HCT116 (cell line): ENCODE data around the gene TM7SF3. TPM values are rescaled to one million over a fixed set of nuclear protein-coding genes. Genes with fewer than 3 reads are reported as not detected.

Experiments
- ATAC-seq: fragments of 200-7000 bp; cut with Tn5 transposase; 2 replicates; pipeline ENCODE4 v1.9.1; 2020; ENCODE audit warnings: mild to moderate bottlenecking, moderate library complexity
- BruUV-seq: library from RNA; stranded (reverse); fragments of 400-500 nt; replicated peaks from 2 replicates; lab custom pipeline; 2021; lab: Mats Ljungman, UMichigan
- CTCF ChIA-PET: fragments of 300-600 bp; sonication (Branson Sonifier 250); formaldehyde crosslinking; loops from one replicate; lab custom pipeline; 2021; ENCODE audit warnings: antibody characterized with exemption; lab: Charles Lee
- POLR2A ChIA-PET: fragments of 300-600, 350-600 bp; sonication (Branson Sonifier 250); formaldehyde crosslinking; loops from one replicate; lab custom pipeline; 2021; ENCODE audit warnings: antibody characterized with exemption; lab: Charles Lee
- RAD21 ChIA-PET, 2 experiments: fragments of 300-600 bp; sonication (Branson Sonifier 250); formaldehyde crosslinking; loops; one replicate each; lab custom pipeline; 2023; ENCODE audit warnings: low total read pairs in 2 of 2; ENCODE audit not compliant: uncharacterized antibody in 2 of 2, unreplicated experiment in 2 of 2, low non-redundant PET in 1 of 2; lab: Charles Lee
- DNase-seq: peaks from one replicate; pipeline ENCODE4 v3.0.0-alpha.2; 2010; ENCODE audit warnings: low read depth, low spot score
- H2AFZ ChIP-seq: fragments of 200-600 bp; shearing (Covaris generic), sonication (generic); 2 replicates; pipeline ENCODE4 v1.6.1; 2017; ENCODE audit warnings: low read depth, mixed run types, mixed read lengths, antibody characterized with exemption, low read length; ENCODE audit not compliant: poor library complexity, severe bottlenecking
- H3K27ac ChIP-seq: 2 replicates; pipeline ENCODE4 v1.5.1; 2012; ENCODE audit warnings: low read depth, low read length
- H3K27me3 ChIP-seq: fragments of 200-600 bp; sonication (generic); 2 replicates; pipeline ENCODE4 v1.6.1; 2016; ENCODE audit warnings: mixed run types, low read length, mixed read lengths; ENCODE audit not compliant: insufficient read depth
- H3K36me3 ChIP-seq, 2 experiments: fragments of 200-500 bp in 1 of 2; fragments of 200-600 bp in 1 of 2; sonication (Bioruptor generic) in 1 of 2; sonication (generic) in 1 of 2; 2 replicates each; pipeline versions ENCODE4 v1.5.1 to v1.6.1; 2014 to 2016; ENCODE audit warnings: low read length in 2 of 2, inconsistent platforms in 1 of 2, mixed read lengths in 1 of 2, mixed run types in 1 of 2; ENCODE audit not compliant: insufficient read depth in 2 of 2, control insufficient read depth in 1 of 2
- H3K4me1 ChIP-seq, 2 experiments: fragments of 200-600 bp in 1 of 2; sonication (generic) in 1 of 2; 2 replicates each; pipeline versions ENCODE4 v1.5.1 to v1.6.1; 2012 to 2017; ENCODE audit warnings: low read length in 2 of 2, inconsistent platforms in 1 of 2, mild to moderate bottlenecking in 1 of 2, mixed read lengths in 1 of 2, mixed run types in 1 of 2, moderate library complexity in 1 of 2; ENCODE audit not compliant: insufficient read depth in 2 of 2, control insufficient read depth in 1 of 2
- H3K4me2 ChIP-seq: fragments of 200-600 bp; sonication (generic); 2 replicates; pipeline ENCODE4 v1.6.1; 2017; ENCODE audit warnings: mixed run types, low read length, mixed read lengths
- H3K4me3 ChIP-seq, 2 experiments: fragments of 200-600 bp in 1 of 2; sonication (generic) in 1 of 2; replicated peaks in 1 of 2; 2 replicates each; pipeline ENCODE4 v1.5.1; 2011 to 2016; ENCODE audit warnings: low read length in 2 of 2, control low read depth in 1 of 2, low read depth in 1 of 2, mild to moderate bottlenecking in 1 of 2, mixed read lengths in 1 of 2, mixed run types in 1 of 2
- H3K79me2 ChIP-seq: fragments of 200-600 bp; sonication (generic); 2 replicates; pipeline ENCODE4 v1.6.1; 2017; ENCODE audit warnings: mild to moderate bottlenecking, mixed run types, low read length, moderate library complexity, mixed read lengths; ENCODE audit not compliant: insufficient read depth
- H3K9ac ChIP-seq: fragments of 200-600 bp; sonication (generic); 2 replicates; pipeline ENCODE4 v1.6.1; 2016; ENCODE audit warnings: low read length, mixed read lengths
- H3K9me2 ChIP-seq: fragments of 200-600 bp; sonication (generic), shearing (Covaris generic); 2 replicates; pipeline ENCODE4 v1.6.1; 2017; ENCODE audit warnings: mixed run types, mild to moderate bottlenecking, moderate library complexity; ENCODE audit not compliant: insufficient read depth
- H3K9me3 ChIP-seq, 2 experiments: fragments of 200-500 bp in 1 of 2; fragments of 200-600 bp in 1 of 2; sonication (Bioruptor generic) in 1 of 2; sonication (generic) in 1 of 2; 2 replicates each; pipeline ENCODE4 v1.6.1; 2014 to 2017; ENCODE audit warnings: low read length in 2 of 2, mixed read lengths in 2 of 2, inconsistent platforms in 1 of 2, low read depth in 1 of 2, mild to moderate bottlenecking in 1 of 2, mixed run types in 1 of 2, moderate library complexity in 1 of 2; ENCODE audit not compliant: control insufficient read depth in 1 of 2, insufficient read depth in 1 of 2
- H4K20me1 ChIP-seq: fragments of 200-600 bp; sonication (generic), shearing (Covaris generic); 2 replicates; pipeline ENCODE4 v1.6.1; 2017; ENCODE audit warnings: mixed run types, mild to moderate bottlenecking, moderate library complexity; ENCODE audit not compliant: insufficient read depth
- CBX3 ChIP-seq: IDR thresholded peaks from 2 replicates; pipeline ENCODE4 v1.6.1; 2012; ENCODE audit warnings: low read depth
- EGR1 ChIP-seq: IDR thresholded peaks from 2 replicates; pipeline ENCODE4 v1.6.1; 2012; ENCODE audit warnings: low read depth
- EZH2phosphoT487 ChIP-seq: fragments of 200-600 bp; IDR thresholded peaks from 2 replicates; pipeline ENCODE4 v1.6.1; 2018; ENCODE audit warnings: antibody characterized with exemption, borderline replicate concordance
- FOSL1 ChIP-seq: IDR thresholded peaks from 2 replicates; pipeline ENCODE4 v1.6.1; 2012; ENCODE audit warnings: low read depth
- POLR2A ChIP-seq: IDR thresholded peaks from 2 replicates; pipeline ENCODE4 v1.7.0; 2011; ENCODE audit warnings: borderline replicate concordance; ENCODE audit not compliant: insufficient read depth, insufficient read length; ENCODE audit errors: extremely low read depth
- RAD21 ChIP-seq: IDR thresholded peaks from 2 replicates; pipeline ENCODE4 v1.6.1; 2012; ENCODE audit warnings: low read depth, mild to moderate bottlenecking
- SIN3A ChIP-seq: IDR thresholded peaks from 2 replicates; pipeline ENCODE4 v1.6.1; 2012; ENCODE audit warnings: low read depth
- SP1 ChIP-seq: IDR thresholded peaks from 2 replicates; pipeline ENCODE4 v1.6.1; 2012; ENCODE audit warnings: low read depth
- YY1 ChIP-seq: IDR thresholded peaks from 2 replicates; pipeline ENCODE4 v1.6.1; 2011; ENCODE audit warnings: low read length, low read depth, moderate library complexity, mild to moderate bottlenecking; ENCODE audit not compliant: insufficient replicate concordance; ENCODE audit errors: extremely low read depth
- ZFX ChIP-seq: fragments of 450-650 bp; IDR thresholded peaks from 2 replicates; pipeline ENCODE4 v1.6.1; 2017
- ZNF274 ChIP-seq: fragments of 200-500 bp; sonication (Bioruptor generic); IDR thresholded peaks from 2 replicates; pipeline ENCODE4 v1.6.1; 2014; ENCODE audit warnings: mild to moderate bottlenecking, low read depth, low read length, inconsistent platforms
- intact Hi-C: fragments of 100-400 bp; cut with micrococcal nuclease; formaldehyde crosslinking; loops from 2 replicates; pipeline ENCODE4 v1.10.0; 2022
- total RNA-seq: library from RNA; stranded (reverse); gene quantifications from one replicate; pipeline ENCODE4 v1.2.1, GENCODE V29; 2021; ENCODE audit not compliant: unreplicated experiment
- TF ChIP-seq, protein P1 (sequence below): IDR thresholded peaks from 2 replicates; pipeline ENCODE4 v1.6.1; 2012
- TF ChIP-seq, protein P2 (sequence below): IDR thresholded peaks from 2 replicates; pipeline ENCODE4 v1.6.1; 2012

Gene TM7SF3
- total RNA-seq, 1 experiment from 2014 or later: 46.5 TPM

DNA sequence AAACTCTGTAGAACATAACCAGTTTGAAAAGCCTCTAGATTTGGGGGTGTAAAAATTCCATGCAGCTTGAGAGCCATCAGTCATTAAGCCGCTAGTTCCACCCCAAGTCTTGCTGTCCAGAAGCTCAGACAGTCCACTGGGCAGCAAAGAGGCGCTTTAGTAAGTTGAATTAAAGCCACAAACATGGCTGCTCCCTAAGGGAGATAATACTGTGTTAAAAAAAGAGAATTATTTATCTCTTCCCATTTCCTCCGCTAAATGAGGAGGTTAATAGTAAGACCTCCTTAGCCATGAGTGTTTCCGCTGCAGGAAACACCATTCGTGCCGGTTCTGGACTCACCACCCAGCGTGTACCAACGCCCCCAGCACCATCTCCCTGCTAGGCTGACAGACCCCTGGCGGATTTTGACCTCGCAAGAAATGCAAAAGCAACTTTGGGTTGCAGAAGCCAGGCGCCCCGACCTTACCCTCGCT lies 536 bp downstream of the TM7SF3 start:
- H3K4me1 ChIP-seq: peaks cover 18 to 34% of the 10 kb centered on the region in 2 experiments; a peak in 3 of 4 replicates
- peak overlapping the region; percentile 61 for H3K27ac ChIP-seq
- no peaks in the 10 kb centered on the region for H3K9me2 ChIP-seq
- no peaks in the 10 kb centered on the region; a peak in 1 of 4 replicates for H3K36me3 ChIP-seq
- peak overlapping the region; percentile 70 for H3K9ac ChIP-seq
- no peak for DNase-seq
- H3K79me2 ChIP-seq: peaks cover 40% of the 10 kb centered on the region
- POLR2A ChIA-PET: interaction anchor here (1.0 kb wide), 1 partner anchor 8 kb away, joined by 3 read pairs; the partner anchor contains the start of gene MED21
- peak overlapping the region; percentile 47 to 87 for H3K4me3 ChIP-seq
- TF ChIP-seq, protein P1, sequence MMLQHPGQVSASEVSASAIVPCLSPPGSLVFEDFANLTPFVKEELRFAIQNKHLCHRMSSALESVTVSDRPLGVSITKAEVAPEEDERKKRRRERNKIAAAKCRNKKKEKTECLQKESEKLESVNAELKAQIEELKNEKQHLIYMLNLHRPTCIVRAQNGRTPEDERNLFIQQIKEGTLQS: no peak
- TF ChIP-seq SIN3A: peak; percentile 10; the same call in 1 of the 2 replicates
- ATAC-seq: peak; percentile 54
- H3K9me3 ChIP-seq: no peaks in the 10 kb centered on the region
- no TSS peak for BruUV-seq
- no peaks in the 10 kb centered on the region for H3K27me3 ChIP-seq
- intact Hi-C loops: loop anchor here (2.0 to 10.0 kb wide), 3 partner anchors 76 to 691 kb away; partner anchors contain the start of genes FGFR1OP2 and INTS13
- CTCF ChIA-PET: interaction anchor here (0.8 to 1.4 kb wide), 5 partner anchors 9 to 163 kb away, joined by 3 to 6 read pairs (median 5); partner anchors contain the start of gene MED21
- peak overlapping the region; percentile 99 for H3K4me2 ChIP-seq
- H2AFZ ChIP-seq: no peak overlapping the region
- no peaks in the 10 kb centered on the region for H4K20me1 ChIP-seq
- RAD21 ChIA-PET: no interaction called here

DNA sequence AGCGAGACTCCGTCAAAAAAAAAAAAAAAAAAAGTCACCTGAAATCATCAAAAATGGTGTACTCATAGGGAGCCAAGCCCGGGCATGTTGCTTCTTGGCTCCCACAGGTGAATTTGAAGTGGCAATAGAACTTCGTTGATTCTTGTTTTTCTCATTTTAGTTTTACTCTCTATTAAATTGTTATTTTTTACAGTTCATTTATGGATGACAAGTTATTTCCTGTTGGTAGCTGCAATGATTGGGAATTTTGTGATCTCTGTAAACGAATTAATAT lies 1.3 kb downstream of the TM7SF3 start:
- H3K4me1 ChIP-seq: peaks cover 18 to 34% of the 10 kb centered on the region in 2 experiments; a peak in 3 of 4 replicates
- ChIA-PET CTCF (interaction anchor here (1.4 kb wide), 1 partner anchor 162 kb away, joined by 4 read pairs; no protein-coding TSS in a partner anchor), RAD21 (no interaction called here), POLR2A (interaction anchor here (1.0 kb wide), 1 partner anchor 9 kb away, joined by 3 read pairs; the partner anchor contains the start of gene MED21)
- intact Hi-C loops: loop anchor here (5.0 to 10.0 kb wide), 2 partner anchors 76 to 692 kb away; partner anchors contain the start of genes FGFR1OP2 and INTS13
- peaks cover 44% of the 10 kb centered on the region for H3K79me2 ChIP-seq
- no peak overlapping the region for H2AFZ ChIP-seq
- H3K9me3 ChIP-seq: no peaks in the 10 kb centered on the region
- BruUV-seq: no TSS peak
- DNase-seq: no peak
- H3K9ac ChIP-seq: peak overlapping the region; percentile 70
- no peak for ATAC-seq
- TF ChIP-seq, protein P2, sequence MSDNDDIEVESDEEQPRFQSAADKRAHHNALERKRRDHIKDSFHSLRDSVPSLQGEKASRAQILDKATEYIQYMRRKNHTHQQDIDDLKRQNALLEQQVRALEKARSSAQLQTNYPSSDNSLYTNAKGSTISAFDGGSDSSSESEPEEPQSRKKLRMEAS: no peak
- TF ChIP-seq CBX3 (no peak), RAD21 (no peak), EGR1 (no peak), ZFX (no peak), YY1 (no peak), FOSL1 (no peak), SP1 (no peak), POLR2A (no peak), ZNF274 (no peak), EZH2phosphoT487 (no peak)
- TF ChIP-seq, protein P1: no peak
- H3K27ac ChIP-seq: no peak overlapping the region
- no peaks in the 10 kb centered on the region for H4K20me1 ChIP-seq
- peak overlapping the region; percentile 99 for H3K4me2 ChIP-seq
- H3K27me3 ChIP-seq: no peaks in the 10 kb centered on the region
- no peaks in the 10 kb centered on the region for H3K9me2 ChIP-seq
- H3K4me3 ChIP-seq: peak overlapping the region; percentile 47 to 87; a peak in 3 of 4 replicates
- no peaks in the 10 kb centered on the region; a peak in 1 of 4 replicates for H3K36me3 ChIP-seq
